MCF 10A (cell line): ENCODE data around the gene DYSF. TPM values are rescaled to one million over a fixed set of nuclear protein-coding genes. Genes with fewer than 3 reads are reported as not detected.

Experiments
- BruUV-seq: library from RNA; stranded (reverse); fragments of 400-500 nt; replicated peaks from 2 replicates; lab custom pipeline; 2021; lab: Mats Ljungman, UMichigan
- CTCF ChIA-PET: fragments of 300-600 bp; sonication (Branson Sonifier 250); formaldehyde crosslinking; extraction: SDS; loops from one replicate; lab custom pipeline; 2021; ENCODE audit warnings: antibody characterized with exemption, inconsistent platforms; lab: Yijun Ruan, JAX
- POLR2A ChIA-PET: fragments of 300-600, 350-650 bp; sonication (Branson Sonifier 250); formaldehyde crosslinking; extraction: SDS; loops from one replicate; lab custom pipeline; 2020; ENCODE audit warnings: antibody characterized with exemption, inconsistent platforms; lab: Yijun Ruan, JAX
- DNase-seq: peaks from one replicate; pipeline ENCODE4 v3.0.0-alpha.2; 2018; ENCODE audit not compliant: unreplicated experiment
- H3K27ac Mint-ChIP-seq: one replicate; pipeline ENCODE4 v1.8.0; 2022; ENCODE audit warnings: mild to moderate bottlenecking, low read depth, mixed read lengths; ENCODE audit not compliant: unreplicated experiment
- H3K27me3 Mint-ChIP-seq: one replicate; pipeline ENCODE4 v1.8.0; 2022; ENCODE audit warnings: mixed read lengths; ENCODE audit not compliant: insufficient read depth, unreplicated experiment
- H3K36me3 Mint-ChIP-seq: one replicate; pipeline ENCODE4 v1.8.0; 2022; ENCODE audit warnings: mild to moderate bottlenecking, moderate library complexity, mixed read lengths; ENCODE audit not compliant: insufficient read depth, unreplicated experiment
- H3K4me1 Mint-ChIP-seq: one replicate; pipeline ENCODE4 v1.8.0; 2022; ENCODE audit warnings: mixed read lengths; ENCODE audit not compliant: insufficient read depth, unreplicated experiment
- H3K4me3 Mint-ChIP-seq: one replicate; pipeline ENCODE4 v1.8.0; 2022; ENCODE audit warnings: mild to moderate bottlenecking, moderate library complexity, mixed read lengths; ENCODE audit not compliant: unreplicated experiment
- H3K9me3 Mint-ChIP-seq: one replicate; pipeline ENCODE4 v1.8.0; 2022; ENCODE audit warnings: mixed read lengths; ENCODE audit not compliant: unreplicated experiment
- CTCF ChIP-seq: fragments of 200-600 bp; IDR thresholded peaks from one replicate; pipeline ENCODE4 v1.8.0; 2022; ENCODE audit warnings: antibody characterized with exemption, mild to moderate bottlenecking; ENCODE audit not compliant: unreplicated experiment
- intact Hi-C: fragments of 100-400 bp; cut with micrococcal nuclease; formaldehyde crosslinking; loops from 2 replicates; pipeline ENCODE4 v1.14.1; 2022
- total RNA-seq: library from RNA; stranded (reverse); gene quantifications from 2 replicates; pipeline ENCODE4 v1.2.3, GENCODE V29; 2022

The DYSF gene
- total RNA-seq, 1 experiment from 2014 or later, result 2.0 TPM

DNA sequence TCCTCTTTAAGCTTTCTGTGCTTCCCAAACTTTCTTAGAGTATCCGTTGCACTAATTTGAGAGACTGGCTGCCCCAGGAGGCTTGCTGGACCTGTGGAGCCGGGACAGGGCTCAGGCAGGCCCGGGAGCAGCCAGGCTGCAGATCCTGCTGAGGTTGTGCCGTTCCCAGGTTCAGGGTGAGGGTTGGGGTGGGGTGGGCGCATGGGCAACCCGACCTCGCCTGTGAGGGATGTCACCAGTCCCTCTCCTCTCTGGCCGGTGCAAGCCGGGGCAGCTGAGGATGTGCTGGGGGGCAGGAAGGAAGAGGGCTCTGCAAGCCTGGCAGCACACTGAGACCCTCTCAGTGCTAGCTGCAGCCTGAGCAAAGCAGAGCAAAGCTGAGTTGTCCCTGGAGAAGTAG is 57.6 kb downstream of the DYSF start:
- POLR2A ChIA-PET, result interaction anchor here (0.6 to 1.3 kb wide), 2 partner anchors 211 to 634 kb away, joined by 4 to 10 read pairs; no protein-coding TSS in a partner anchor
- no TSS peak for BruUV-seq
- TF ChIP-seq CTCF, result no peak
- no peak for DNase-seq
- no peaks in the 10 kb centered on the region for H3K27me3 Mint-ChIP-seq
- no peaks in the 10 kb centered on the region for H3K4me1 Mint-ChIP-seq
- H3K27ac Mint-ChIP-seq, result no peak overlapping the region
- H3K36me3 Mint-ChIP-seq, result no peaks in the 10 kb centered on the region
- H3K9me3 Mint-ChIP-seq, result no peaks in the 10 kb centered on the region
- CTCF ChIA-PET, result interaction anchor here (0.6 to 11.2 kb wide), 44 partner anchors 10 to 1727 kb away, joined by 3 to 149 read pairs (median 4); partner anchors contain the start of genes DYSF and ZNF638
- intact Hi-C loops, result loop anchor here (1.0 to 2.0 kb wide), 4 partner anchors 50 to 354 kb away; no protein-coding TSS in a partner anchor
- H3K4me3 Mint-ChIP-seq, result no peak overlapping the region

GRCh38 chr2:71511776-71512175 is 58.4 kb downstream of the DYSF start:
- Mint-ChIP-seq H3K9me3 (no peaks in the 10 kb centered on the region), H3K4me1 (no peaks in the 10 kb centered on the region), H3K27ac (no peak overlapping the region), H3K36me3 (no peaks in the 10 kb centered on the region), H3K4me3 (no peak overlapping the region), H3K27me3 (no peaks in the 10 kb centered on the region)
- ChIA-PET POLR2A (no interaction called here), CTCF (interaction anchor here (0.7 to 11.2 kb wide), 5 partner anchors 11 to 355 kb away, joined by 4 to 149 read pairs (median 6); no protein-coding TSS in a partner anchor)
- no peak for TF ChIP-seq CTCF
- no TSS peak for BruUV-seq
- no peak for DNase-seq
- intact Hi-C loops, result loop anchor here (2.0 kb wide), 1 partner anchor 287 kb away; no protein-coding TSS in a partner anchor

GRCh38 chr2:71512386-71512785 is 59.0 kb downstream of the DYSF start:
- intact Hi-C loops, result no loop called here
- Mint-ChIP-seq H3K36me3 (no peaks in the 10 kb centered on the region), H3K27ac (no peak overlapping the region), H3K4me3 (no peak overlapping the region), H3K27me3 (no peaks in the 10 kb centered on the region), H3K4me1 (no peaks in the 10 kb centered on the region), H3K9me3 (no peaks in the 10 kb centered on the region)
- no peak for TF ChIP-seq CTCF
- BruUV-seq, result no TSS peak
- ChIA-PET CTCF (interaction anchor here (0.6 to 11.2 kb wide), 8 partner anchors 13 to 355 kb away, joined by 3 to 149 read pairs (median 3); no protein-coding TSS in a partner anchor), POLR2A (no interaction called here)
- no peak for DNase-seq

DNA sequence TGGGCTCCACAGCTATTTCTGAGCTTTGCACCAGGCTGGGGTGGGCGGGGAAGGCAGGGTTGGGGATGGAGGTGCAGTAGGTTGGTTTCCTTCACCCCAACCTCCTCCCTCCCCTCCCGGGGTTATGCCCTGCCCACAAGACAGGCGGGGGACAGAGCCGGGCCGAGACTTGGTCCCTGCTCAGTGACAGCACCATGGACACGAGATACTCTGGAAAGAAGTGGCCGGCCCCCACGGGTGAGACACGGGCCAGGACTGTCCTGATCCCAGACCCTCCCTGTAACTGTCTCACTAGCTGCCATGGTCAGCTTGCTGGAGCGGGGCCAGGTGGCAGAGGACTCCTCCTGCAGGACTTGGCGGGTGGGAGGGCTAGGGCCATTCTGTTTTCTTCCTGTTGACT is 59.7 kb downstream of the DYSF start:
- BruUV-seq, result no TSS peak
- H3K4me3 Mint-ChIP-seq, result no peak overlapping the region
- H3K27ac Mint-ChIP-seq, result no peak overlapping the region
- H3K27me3 Mint-ChIP-seq, result no peaks in the 10 kb centered on the region
- ChIA-PET CTCF (interaction anchor here (0.6 to 11.2 kb wide), 7 partner anchors 12 to 356 kb away, joined by 3 to 149 read pairs (median 3); no protein-coding TSS in a partner anchor), POLR2A (no interaction called here)
- DNase-seq, result no peak
- no peaks in the 10 kb centered on the region for H3K4me1 Mint-ChIP-seq
- intact Hi-C loops, result no loop called here
- TF ChIP-seq CTCF, result no peak
- no peaks in the 10 kb centered on the region for H3K9me3 Mint-ChIP-seq
- no peaks in the 10 kb centered on the region for H3K36me3 Mint-ChIP-seq
